ENCODE data around the gene BRCA2. TPM values are rescaled to one million over a fixed set of nuclear protein-coding genes. Genes with fewer than 3 reads are reported as not detected.

BRCA2 gene
- 11.8 and 13.9 TPM in 2 replicates for total RNA-seq (2012; rRNA removed)

- Histone ChIP-seq H3K9ac (ENCODE audit: low read depth, low read length) (peak within 1 kb of the TSS; percentile 94), H3K36me3 (ENCODE audit: insufficient read depth, low read length) (no peaks in the 10 kb centered on the region), H3K4me1 (ENCODE audit: control insufficient read depth, insufficient read depth, low read length) (peaks cover 13% of the 10 kb centered on the region), H3K27me3 (ENCODE audit: control insufficient read depth, insufficient read depth, low read length) (no peaks in the 10 kb centered on the region), H3K4me2 (ENCODE audit: low read length) (peak within 1 kb of the TSS; percentile 94), H3K4me3 (ENCODE audit: low read length) (peak within 1 kb of the TSS; percentile 79), H3K9me3 (replicated peaks; ENCODE audit: low read length) (no peaks in the 10 kb centered on the region)
Observed at GRCh38 chr13:32315238-32316027, at the start of gene BRCA2, which contains the start of gene ZAR1L. Gene BRCA2 (plus strand): TSS chr13:32315508. CDS start chr13:32316461, 953 bp downstream. Gene ZAR1L (minus strand): TSS chr13:32315363. CDS start chr13:32311925, 3,438 bp downstream.

- no peak overlapping the region for H3K9ac ChIP-seq (ENCODE audit: low read depth, low read length)
- no peaks in the 10 kb centered on the region for H3K9me3 ChIP-seq (replicated peaks; ENCODE audit: low read length)
Observed at GRCh38 chr13:32265726-32266125, 49.6 kb upstream of the BRCA2 start.

GRCh38 chr13:32266130-32266529 lies 49.2 kb upstream of the BRCA2 start:
- Histone ChIP-seq H3K9me3 (replicated peaks; ENCODE audit: low read length) (no peaks in the 10 kb centered on the region), H3K36me3 (ENCODE audit: insufficient read depth, low read length) (peaks cover 3% of the 10 kb centered on the region), H3K4me3 (ENCODE audit: low read length) (no peak overlapping the region), H3K27me3 (ENCODE audit: control insufficient read depth, insufficient read depth, low read length) (no peaks in the 10 kb centered on the region), H3K9ac (ENCODE audit: low read depth, low read length) (no peak overlapping the region), H3K4me1 (ENCODE audit: control insufficient read depth, insufficient read depth, low read length) (peaks cover 24% of the 10 kb centered on the region), H3K4me2 (ENCODE audit: low read length) (no peak overlapping the region)

More at GRCh38 chr13:32265726-32266125, 49.6 kb upstream of the BRCA2 start:
- Histone ChIP-seq H3K27me3 (ENCODE audit: control insufficient read depth, insufficient read depth, low read length) (no peaks in the 10 kb centered on the region), H3K4me1 (ENCODE audit: control insufficient read depth, insufficient read depth, low read length) (peaks cover 24% of the 10 kb centered on the region), H3K36me3 (ENCODE audit: insufficient read depth, low read length) (peaks cover 3% of the 10 kb centered on the region), H3K4me2 (ENCODE audit: low read length) (no peak overlapping the region), H3K4me3 (ENCODE audit: low read length) (no peak overlapping the region)

- Histone ChIP-seq H3K9ac (ENCODE audit: low read depth, low read length) (no peak overlapping the region), H3K9me3 (replicated peaks; ENCODE audit: low read length) (no peaks in the 10 kb centered on the region), H3K4me1 (ENCODE audit: control insufficient read depth, insufficient read depth, low read length) (peaks cover 15% of the 10 kb centered on the region), H3K27me3 (ENCODE audit: control insufficient read depth, insufficient read depth, low read length) (no peaks in the 10 kb centered on the region), H3K36me3 (ENCODE audit: insufficient read depth, low read length) (peaks cover 3% of the 10 kb centered on the region), H3K4me3 (ENCODE audit: low read length) (no peak overlapping the region), H3K4me2 (ENCODE audit: low read length) (no peak overlapping the region)
Observed at GRCh38 chr13:32267836-32268439, 47.4 kb upstream of the BRCA2 start.

GRCh38 chr13:32272021-32272683 lies 43.2 kb upstream of the BRCA2 start:
- Histone ChIP-seq H3K4me3 (ENCODE audit: low read length) (no peak overlapping the region), H3K9me3 (replicated peaks; ENCODE audit: low read length) (no peaks in the 10 kb centered on the region), H3K36me3 (ENCODE audit: insufficient read depth, low read length) (peaks cover 3% of the 10 kb centered on the region), H3K27me3 (ENCODE audit: control insufficient read depth, insufficient read depth, low read length) (no peaks in the 10 kb centered on the region), H3K4me2 (ENCODE audit: low read length) (no peak overlapping the region), H3K9ac (ENCODE audit: low read depth, low read length) (no peak overlapping the region), H3K4me1 (ENCODE audit: control insufficient read depth, insufficient read depth, low read length) (peaks cover 4% of the 10 kb centered on the region)

GRCh38 chr13:32277839-32278238 lies 37.5 kb upstream of the BRCA2 start:
- H3K36me3 ChIP-seq (ENCODE audit: insufficient read depth, low read length) = peaks cover 4% of the 10 kb centered on the region
- H3K27me3 ChIP-seq (ENCODE audit: control insufficient read depth, insufficient read depth, low read length) = no peaks in the 10 kb centered on the region
- peaks cover 12% of the 10 kb centered on the region for H3K4me1 ChIP-seq (ENCODE audit: control insufficient read depth, insufficient read depth, low read length)
- H3K4me3 ChIP-seq (ENCODE audit: low read length) = no peak overlapping the region
- H3K4me2 ChIP-seq (ENCODE audit: low read length) = no peak overlapping the region
- no peak overlapping the region for H3K9ac ChIP-seq (ENCODE audit: low read depth, low read length)
- no peaks in the 10 kb centered on the region for H3K9me3 ChIP-seq (replicated peaks; ENCODE audit: low read length)

- Histone ChIP-seq H3K4me2 (ENCODE audit: low read length) (no peak overlapping the region), H3K9me3 (replicated peaks; ENCODE audit: low read length) (no peaks in the 10 kb centered on the region), H3K27me3 (ENCODE audit: control insufficient read depth, insufficient read depth, low read length) (no peaks in the 10 kb centered on the region), H3K9ac (ENCODE audit: low read depth, low read length) (no peak overlapping the region), H3K4me1 (ENCODE audit: control insufficient read depth, insufficient read depth, low read length) (peaks cover 12% of the 10 kb centered on the region), H3K36me3 (ENCODE audit: insufficient read depth, low read length) (peaks cover 4% of the 10 kb centered on the region), H3K4me3 (ENCODE audit: low read length) (no peak overlapping the region)
Observed at GRCh38 chr13:32278426-32278825, 36.9 kb upstream of the BRCA2 start.

- H3K27me3 ChIP-seq (ENCODE audit: control insufficient read depth, insufficient read depth, low read length) = no peaks in the 10 kb centered on the region
- no peak overlapping the region for H3K4me3 ChIP-seq (ENCODE audit: low read length)
- H3K9me3 ChIP-seq (replicated peaks; ENCODE audit: low read length) = no peaks in the 10 kb centered on the region
- no peak overlapping the region for H3K4me2 ChIP-seq (ENCODE audit: low read length)
- no peak overlapping the region for H3K9ac ChIP-seq (ENCODE audit: low read depth, low read length)
- H3K4me1 ChIP-seq (ENCODE audit: control insufficient read depth, insufficient read depth, low read length) = peaks cover 27% of the 10 kb centered on the region
- peaks cover 4% of the 10 kb centered on the region for H3K36me3 ChIP-seq (ENCODE audit: insufficient read depth, low read length)
Observed at GRCh38 chr13:32281096-32281495, 34.2 kb upstream of the BRCA2 start.

- no peak overlapping the region for H3K9ac ChIP-seq (ENCODE audit: low read depth, low read length)
- no peaks in the 10 kb centered on the region for H3K9me3 ChIP-seq (replicated peaks; ENCODE audit: low read length)
- H3K27me3 ChIP-seq (ENCODE audit: control insufficient read depth, insufficient read depth, low read length) = no peaks in the 10 kb centered on the region
- no peak overlapping the region for H3K4me3 ChIP-seq (ENCODE audit: low read length)
- peaks cover 28% of the 10 kb centered on the region for H3K4me1 ChIP-seq (ENCODE audit: control insufficient read depth, insufficient read depth, low read length)
- H3K4me2 ChIP-seq (ENCODE audit: low read length) = no peak overlapping the region
- peaks cover 4% of the 10 kb centered on the region for H3K36me3 ChIP-seq (ENCODE audit: insufficient read depth, low read length)
Observed at GRCh38 chr13:32282096-32282711, 33.1 kb upstream of the BRCA2 start.

GRCh38 chr13:32284927-32285632 lies 30.2 kb upstream of the BRCA2 start:
- Histone ChIP-seq H3K36me3 (ENCODE audit: insufficient read depth, low read length) (no peaks in the 10 kb centered on the region), H3K4me3 (ENCODE audit: low read length) (peak overlapping the region; percentile 57)

GRCh38 chr13:32285633-32285965 lies 29.7 kb upstream of the BRCA2 start:
- H3K36me3 ChIP-seq (ENCODE audit: insufficient read depth, low read length) = no peaks in the 10 kb centered on the region

More at GRCh38 chr13:32284927-32285632, 30.2 kb upstream of the BRCA2 start:
- Histone ChIP-seq H3K4me2 (ENCODE audit: low read length) (peak overlapping the region; percentile 80), H3K27me3 (ENCODE audit: control insufficient read depth, insufficient read depth, low read length) (no peaks in the 10 kb centered on the region), H3K4me1 (ENCODE audit: control insufficient read depth, insufficient read depth, low read length) (peaks cover 16% of the 10 kb centered on the region), H3K9ac (ENCODE audit: low read depth, low read length) (peak overlapping the region; percentile 70), H3K9me3 (replicated peaks; ENCODE audit: low read length) (no peaks in the 10 kb centered on the region)

More at GRCh38 chr13:32285633-32285965, 29.7 kb upstream of the BRCA2 start:
- Histone ChIP-seq H3K4me3 (ENCODE audit: low read length) (peak overlapping the region; percentile 57), H3K4me2 (ENCODE audit: low read length) (peak overlapping the region; percentile 80), H3K27me3 (ENCODE audit: control insufficient read depth, insufficient read depth, low read length) (no peaks in the 10 kb centered on the region), H3K9ac (ENCODE audit: low read depth, low read length) (peak overlapping the region; percentile 70), H3K4me1 (ENCODE audit: control insufficient read depth, insufficient read depth, low read length) (peaks cover 16% of the 10 kb centered on the region), H3K9me3 (replicated peaks; ENCODE audit: low read length) (no peaks in the 10 kb centered on the region)

All from skeletal muscle satellite cell (primary cell).